GM20000 (cell line): Measurements from ENCODE around the gene EDC4.
A peak's percentile ranks its signal among the peaks of the same experiment; 100 is the strongest.
"Not testable (repeated sequence)": the region's sequence is repeated elsewhere in the genome, so short reads cannot be mapped to it uniquely, and the experiment has no call there.

Source experiments
- DNase-seq: peaks from one replicate; pipeline ENCODE4 v3.0.0; 2012; ENCODE audit warnings: low spot score
- TF ChIP-seq, protein P1 (sequence below): IDR thresholded peaks from 2 replicates; pipeline ENCODE4 v1.5.1; 2012; ENCODE audit warnings: mild to moderate bottlenecking, control low read depth; ENCODE audit errors: extremely low read depth, missing control alignments

The EDC4 gene

DNA sequence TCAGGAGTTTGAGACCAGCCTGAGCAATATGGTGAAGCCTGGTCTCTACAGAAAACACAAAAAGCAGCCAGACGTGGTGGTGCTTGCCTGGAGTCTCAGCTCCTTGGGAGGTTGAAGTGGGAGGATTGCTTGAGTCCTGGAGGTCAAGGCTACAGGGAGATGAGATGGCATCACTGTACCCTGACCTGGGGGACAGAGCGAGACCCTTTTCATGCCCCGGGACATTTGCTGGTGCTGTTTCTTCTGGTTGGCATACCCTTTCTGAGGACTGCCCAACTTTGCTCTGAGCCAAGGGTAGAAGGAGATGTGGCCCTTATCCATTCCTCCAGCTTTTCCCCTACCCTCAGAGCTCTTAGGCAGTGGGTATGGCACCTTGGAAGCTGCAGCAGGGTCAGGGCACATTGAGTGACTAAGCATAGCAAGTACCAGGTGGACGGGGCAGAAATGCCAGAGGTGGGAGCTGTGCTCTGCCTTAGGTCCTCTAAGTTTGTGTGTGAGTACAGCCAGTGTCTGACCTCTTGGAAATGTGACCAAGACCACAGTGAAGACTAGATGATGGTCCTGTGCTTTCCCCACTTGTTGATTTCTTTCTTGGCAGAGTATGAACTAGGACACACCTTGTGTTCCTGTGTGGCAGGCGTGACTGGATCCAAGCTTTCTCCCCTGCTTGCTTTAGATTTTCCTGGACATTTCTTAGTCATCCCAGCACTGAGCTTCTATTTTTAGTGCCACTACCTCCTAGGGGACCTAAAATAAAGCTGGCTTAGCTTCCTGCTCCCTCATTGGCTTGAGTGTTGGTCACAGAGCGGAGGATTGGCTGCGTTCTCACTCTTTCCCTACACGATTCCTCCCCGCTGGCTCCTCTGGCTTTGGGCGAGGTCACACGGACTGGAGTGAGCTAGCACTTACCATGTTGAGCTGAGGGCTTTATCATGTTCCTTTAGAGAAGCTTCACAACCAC lies 9.9 kb upstream of the EDC4 start:
- TF ChIP-seq, protein P1, sequence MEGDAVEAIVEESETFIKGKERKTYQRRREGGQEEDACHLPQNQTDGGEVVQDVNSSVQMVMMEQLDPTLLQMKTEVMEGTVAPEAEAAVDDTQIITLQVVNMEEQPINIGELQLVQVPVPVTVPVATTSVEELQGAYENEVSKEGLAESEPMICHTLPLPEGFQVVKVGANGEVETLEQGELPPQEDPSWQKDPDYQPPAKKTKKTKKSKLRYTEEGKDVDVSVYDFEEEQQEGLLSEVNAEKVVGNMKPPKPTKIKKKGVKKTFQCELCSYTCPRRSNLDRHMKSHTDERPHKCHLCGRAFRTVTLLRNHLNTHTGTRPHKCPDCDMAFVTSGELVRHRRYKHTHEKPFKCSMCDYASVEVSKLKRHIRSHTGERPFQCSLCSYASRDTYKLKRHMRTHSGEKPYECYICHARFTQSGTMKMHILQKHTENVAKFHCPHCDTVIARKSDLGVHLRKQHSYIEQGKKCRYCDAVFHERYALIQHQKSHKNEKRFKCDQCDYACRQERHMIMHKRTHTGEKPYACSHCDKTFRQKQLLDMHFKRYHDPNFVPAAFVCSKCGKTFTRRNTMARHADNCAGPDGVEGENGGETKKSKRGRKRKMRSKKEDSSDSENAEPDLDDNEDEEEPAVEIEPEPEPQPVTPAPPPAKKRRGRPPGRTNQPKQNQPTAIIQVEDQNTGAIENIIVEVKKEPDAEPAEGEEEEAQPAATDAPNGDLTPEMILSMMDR: no peak
- DNase-seq: no peak

DNA sequence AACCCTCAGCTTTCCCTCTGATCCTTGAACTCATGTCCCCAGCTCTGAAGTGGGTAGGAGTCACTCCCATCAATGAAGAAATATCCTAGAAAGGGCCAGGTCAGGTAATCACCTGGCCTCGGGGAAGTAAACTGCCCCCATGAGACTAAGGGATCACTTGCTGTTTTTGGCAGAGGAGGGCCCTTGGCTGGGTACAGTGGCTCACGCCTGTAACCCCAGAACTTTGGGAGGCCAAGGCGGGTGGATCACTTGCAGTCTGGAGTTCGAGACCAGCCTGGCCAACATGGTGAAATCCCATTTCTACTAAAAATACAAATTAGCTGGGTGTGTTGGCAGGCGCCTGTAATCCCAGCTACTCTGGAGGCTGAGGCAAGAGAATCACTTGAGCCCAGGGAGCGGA lies 8.8 kb upstream of the EDC4 start:
- DNase-seq: not testable (repeated sequence)

DNA sequence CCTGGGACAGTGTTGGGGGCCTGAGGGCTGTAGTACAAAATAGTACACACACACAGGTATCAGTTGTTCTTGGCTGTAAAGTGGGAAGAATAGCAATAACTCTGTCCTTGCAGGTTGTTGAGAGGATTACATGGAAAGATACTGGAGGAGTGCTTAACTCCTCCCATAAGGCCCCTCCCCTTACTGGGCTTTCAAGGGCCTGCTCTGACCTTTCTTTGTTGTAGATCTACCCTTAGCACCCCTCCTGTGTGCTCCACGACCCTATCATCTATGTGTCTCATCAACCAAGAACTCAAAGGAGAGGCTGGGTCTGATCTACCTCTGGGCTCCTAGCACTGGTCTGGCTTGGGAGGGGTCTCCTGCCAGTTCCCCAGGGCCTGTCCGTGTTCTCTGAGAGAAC lies 8.3 kb upstream of the EDC4 start:
- no peak for DNase-seq
- TF ChIP-seq, protein P1: no peak

DNA sequence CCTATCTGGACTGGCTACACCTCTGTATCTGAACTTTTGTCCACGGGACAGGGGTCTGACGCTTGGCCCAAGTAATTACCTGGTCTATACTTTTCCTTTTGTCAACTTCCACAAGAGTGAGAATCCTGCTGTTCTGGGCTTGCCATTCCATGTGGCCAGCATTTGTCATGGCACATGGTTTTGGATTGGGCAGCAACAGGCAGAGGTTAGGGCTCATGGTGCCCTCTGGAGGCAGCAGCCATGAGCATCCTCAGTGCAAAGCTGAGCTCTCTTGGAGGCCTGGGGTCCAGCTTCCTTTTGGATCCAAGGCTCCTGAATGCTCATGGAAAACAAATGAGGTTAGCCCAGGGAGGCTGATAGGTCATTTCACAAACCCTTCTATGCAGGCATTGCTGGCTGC lies 7.5 kb upstream of the EDC4 start:
- no peak for DNase-seq
- TF ChIP-seq, protein P1: peak; percentile 50

DNA sequence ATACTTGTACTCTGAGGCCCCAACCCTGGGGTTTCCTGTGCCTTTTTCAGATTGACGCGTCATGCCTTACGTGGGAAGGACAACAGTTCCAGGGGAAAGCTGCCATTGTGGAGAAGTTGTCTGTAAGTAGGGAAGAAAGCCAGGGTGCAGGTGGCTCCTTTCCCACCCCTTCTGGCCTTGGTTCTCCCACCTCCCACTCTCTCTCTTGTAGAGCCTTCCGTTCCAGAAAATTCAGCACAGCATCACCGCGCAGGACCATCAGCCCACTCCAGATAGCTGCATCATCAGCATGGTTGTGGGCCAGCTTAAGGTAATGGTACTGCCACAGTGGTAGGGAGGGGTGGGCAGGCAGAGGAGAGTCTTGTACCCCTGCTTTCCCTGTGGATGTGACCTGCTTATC lies 4.6 kb upstream of the EDC4 start:
- DNase-seq: no peak
- TF ChIP-seq, protein P1: no peak

DNA sequence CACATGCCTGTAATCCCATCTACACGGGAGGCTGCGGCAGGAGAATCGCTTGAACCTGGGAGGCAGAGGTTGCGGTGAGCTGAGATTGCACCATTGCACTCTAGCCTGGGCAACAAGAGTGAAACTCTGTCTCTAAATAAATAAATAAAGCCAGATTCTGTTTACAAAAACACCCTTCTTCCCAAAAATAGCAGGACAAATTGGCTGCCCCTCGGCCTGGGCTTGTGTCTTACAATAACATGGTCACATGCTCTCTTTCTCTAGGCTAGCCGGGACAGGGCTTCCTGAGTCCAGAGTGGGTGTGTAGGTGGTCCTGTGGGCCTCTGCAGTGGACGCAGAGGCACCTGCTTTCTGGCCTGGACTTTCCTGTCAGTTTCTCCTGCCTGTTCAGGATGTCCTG lies 3.2 kb upstream of the EDC4 start:
- TF ChIP-seq, protein P1: no peak

DNA sequence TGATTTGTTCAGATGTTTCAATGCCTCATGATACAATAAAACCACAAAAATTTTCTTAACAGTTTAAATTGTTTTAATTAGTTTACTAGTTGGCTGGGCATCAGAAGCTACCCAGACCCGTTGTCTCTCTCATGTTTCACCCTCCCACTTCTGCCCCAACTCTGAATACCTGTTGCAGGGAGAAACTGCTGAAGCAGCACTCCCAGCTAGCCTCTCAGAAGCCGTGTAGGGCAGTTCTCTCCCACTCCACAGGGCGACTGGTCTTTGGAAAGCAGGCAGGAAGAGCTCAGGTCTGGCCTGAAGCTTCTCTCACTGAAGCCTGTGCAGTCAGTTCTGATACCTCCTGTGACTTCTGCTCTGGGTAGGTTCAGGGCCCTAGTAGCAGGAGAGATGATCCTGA lies 1.6 kb upstream of the EDC4 start:
- no peak for DNase-seq
- TF ChIP-seq, protein P1: no peak

More for the DNA sequence above, 3.2 kb upstream of the EDC4 start:
- no peak for DNase-seq
